Measurements from ENCODE around the gene ALCAM. TPM values are rescaled to one million over a fixed set of nuclear protein-coding genes. Genes with fewer than 3 reads are reported as not detected.

Gene ALCAM
- total and polyA plus RNA-seq, 2 of the 8 experiments (the other 6 are each of a cell fraction or from before 2014, with no cell fraction given), result 10.8 to 33.0 TPM

- TF ChIP-seq CHD7 (IDR thresholded peaks at IDR 0.05; ENCODE audit: insufficient replicate concordance, low read length), result no peak
These were observed 243.8 kb downstream of the ALCAM start (continued) for GRCh38 chr3:105610473-105610872.

All from H1 (cell line).